MM.1S (cell line): Measurements from ENCODE around the gene C18orf54.

Experiments
- CTCF ChIP-seq: fragments of 300-600 bp; sonication (generic); IDR thresholded peaks from 2 replicates; pipeline ENCODE4 v1.5.1; 2016; ENCODE audit warnings: antibody characterized with exemption, low read length, mixed read lengths
- EZH2phosphoT487 ChIP-seq: fragments of 300-600 bp; sonication (generic); IDR thresholded peaks from 2 replicates; pipeline ENCODE4 v1.6.1; 2018; ENCODE audit warnings: antibody characterized with exemption, low read length

GRCh38 chr18:54338230-54338629 is 19.5 kb upstream of the C18orf54 start:
- TF ChIP-seq CTCF = no peak
- TF ChIP-seq EZH2phosphoT487 = no peak
